Adrenal gland (tissue), 12 donors: Measurements from ENCODE around the gene ATXN2L. TPM values are rescaled to one million over a fixed set of nuclear protein-coding genes. Genes with fewer than 3 reads are reported as not detected.
A peak's percentile ranks its signal among the peaks of the same experiment; 100 is the strongest.

Experiments used
- DNase-seq, 7 donors: peaks; one replicate each; pipeline ENCODE4 v3.0.0-alpha.2; 2019 to 2020
- H3K27ac ChIP-seq, 5 donors: fragments of 200-600 bp; sonication (generic) in 4 of 5; 1 replicate in 3 of 5; 2 replicates in 2 of 5; pipeline versions ENCODE4 v1.5.1 to v1.8.0; 2016 to 2020; ENCODE audit warnings: mild to moderate bottlenecking in 1 of 5
- H3K27me3 ChIP-seq: fragments of 200-600 bp; 2 replicates; pipeline ENCODE4 v1.8.0; 2021
- H3K36me3 ChIP-seq, 2 donors: fragments of 200-600 bp; replicated peaks in 1 of 2; 1 replicate in 1 of 2; 2 replicates in 1 of 2; pipeline versions ENCODE4 v1.5.1 to v1.8.0; 2018 to 2022
- H3K4me1 ChIP-seq, 2 donors: fragments of 200-600 bp; replicated peaks in 1 of 2; 1 replicate in 1 of 2; 2 replicates in 1 of 2; pipeline versions ENCODE4 v1.5.1 to v1.8.0; 2018 to 2021
- H3K4me3 ChIP-seq, 4 donors: fragments of 200-600 bp; sonication (generic) in 3 of 4; one replicate each; pipeline ENCODE4 v1.5.1; 2016 to 2018
- H3K9me3 ChIP-seq, 3 donors: fragments of 200-600 bp; sonication (generic) in 1 of 3; replicated peaks in 1 of 3; 1 replicate in 2 of 3; 2 replicates in 1 of 3; pipeline versions ENCODE4 v1.5.1 to v1.8.0; 2016 to 2021
- CTCF ChIP-seq, 6 experiments: fragments of 450-650 bp in 4 of 6; fragments of 200-600 bp in 2 of 6; sonication (generic) in 1 of 6; IDR thresholded peaks; 1 replicate in 5 of 6; 2 replicates in 1 of 6; pipeline versions ENCODE4 v1.5.1 to v1.8.0; 2016 to 2021; ENCODE audit warnings: antibody characterized with exemption in 6 of 6, mild to moderate bottlenecking in 2 of 6, moderate library complexity in 1 of 6
- POLR2A ChIP-seq, 2 donors: fragments of 450-650 bp; IDR thresholded peaks; one replicate each; pipeline ENCODE4 v1.6.1; 2017; ENCODE audit warnings: antibody characterized with exemption in 2 of 2, mild to moderate bottlenecking in 2 of 2, moderate library complexity in 1 of 2
- WGBS, 4 donors: extraction: QIAGEN DNeasy Blood & Tissue Kit in 2 of 4; methylation state at CpG; one replicate each; pipeline versions ENCODE4 v1.1.5 to v1.1.7; 2013 to 2017; 5-methylcytosine and 5-hydroxymethylcytosine counted together
- intact Hi-C, 2 donors: fragments of 100-400 bp; cut with DNase I; formaldehyde crosslinking; loops; one replicate each; pipeline versions ENCODE4 v1.14.1 to v1.15.0; 2022 to 2023
- polyA plus RNA-seq, 3 donors: library from polyadenylated mRNA; stranded (reverse); fragments of 200-250 nt in 2 of 3; fragments of 350-450 nt in 1 of 3; fragmentation: Illumina TruSeq in 1 of 3; extraction: RNeasy Lipid Tissue Mini Kit (QIAGEN cat#74804) in 1 of 3; gene quantifications; one replicate each; pipeline ENCODE4 v1.2.3, GENCODE V29; 2013 to 2014
- total RNA-seq, 9 donors: library from RNA; depleted of rRNA in 4 of 9; stranded (reverse); fragments of >200 nt in 4 of 9; fragments of 120-200 nt in 1 of 9; fragmentation: NEBNext Ultra II Directional in 1 of 9; extraction: Animal tissue kit (Norgen Biotek cat#: 25700) in 1 of 9; gene quantifications; one replicate each; pipeline versions ENCODE4 v1.1.0 to v1.2.4, GENCODE V29; 2013 to 2023
- donor health status: healthy with polysubstance abuse.
- donor health status: Bipolar disorder and iron deficiency.
- donor health status: DM: yes; HTN: yes; CAD: no.
- donor health status: DM: no; HTN: no; CAD: no.
- donor health status: DM: no; HTN: no; CAD: no.
- donor health status: DM: yes; HTN: yes; CAD: no.

The ATXN2L gene
- total and polyA plus RNA-seq, 12 donors = 26.1 to 342 (median 90.5) TPM

GRCh38 chr16:28869201-28869600 lies 46.4 kb downstream of the ATXN2L start:
- H3K9me3 ChIP-seq = no peaks in the 10 kb centered on the region
- no peaks in the 10 kb centered on the region for H3K27me3 ChIP-seq
- intact Hi-C loops = loop anchor here in 1 of 2 donors (5.0 kb wide), 1 partner anchor 63 kb away; the partner anchor contains the start of gene CD19
- peaks cover 0 to 60% of the 10 kb centered on the region in 2 donors for H3K36me3 ChIP-seq
- no peak for DNase-seq
- 88 to 100% (median 95%) methylated on average over 2 to 11 of the region's 11 CpGs for WGBS, 4 donors
- no peak overlapping the region for H3K27ac ChIP-seq
- no peak for TF ChIP-seq POLR2A (IDR thresholded peaks at IDR 0.05)
- TF ChIP-seq CTCF (IDR thresholded peaks at IDR 0.05) = no peak
- H3K4me3 ChIP-seq = no peak overlapping the region
- H3K4me1 ChIP-seq = peaks cover 5 to 12% of the 10 kb centered on the region in 2 donors

DNA sequence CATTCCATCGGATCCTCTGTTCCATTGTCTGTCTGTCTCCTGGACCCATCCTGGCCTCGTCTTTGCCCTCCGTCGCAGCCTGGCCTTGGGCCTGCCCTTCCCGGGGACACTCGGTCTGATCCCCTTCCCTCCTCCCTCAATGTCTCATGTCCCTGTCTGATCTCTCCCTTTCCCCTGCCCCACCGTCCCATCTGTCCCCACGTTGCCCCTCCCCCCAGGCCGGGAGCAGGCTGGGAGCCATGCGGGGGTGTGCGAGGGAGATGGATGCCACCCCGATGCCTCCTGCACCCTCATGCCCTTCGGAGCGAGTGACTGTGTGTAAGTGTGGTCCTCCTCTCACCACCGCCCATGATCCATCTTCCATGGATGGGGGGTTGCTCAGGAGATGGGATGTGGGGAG lies 50.2 kb downstream of the ATXN2L start:
- H3K9me3 ChIP-seq = no peaks in the 10 kb centered on the region
- DNase-seq = no peak
- intact Hi-C loops = no loop called here
- no peaks in the 10 kb centered on the region for H3K4me1 ChIP-seq
- H3K4me3 ChIP-seq = no peak overlapping the region
- 69 to 82% (median 75%) methylated on average over 12 to 15 of the region's 15 CpGs for WGBS, 4 donors
- no peak for TF ChIP-seq CTCF (IDR thresholded peaks at IDR 0.05)
- no peak for TF ChIP-seq POLR2A (IDR thresholded peaks at IDR 0.05)
- H3K36me3 ChIP-seq = peaks cover 0 to 48% of the 10 kb centered on the region in 2 donors
- no peak overlapping the region for H3K27ac ChIP-seq
- no peaks in the 10 kb centered on the region for H3K27me3 ChIP-seq

GRCh38 chr16:28873543-28874201 lies 50.9 kb downstream of the ATXN2L start:
- intact Hi-C loops = no loop called here
- Histone ChIP-seq H3K9me3 (no peaks in the 10 kb centered on the region), H3K4me1 (no peaks in the 10 kb centered on the region), H3K27ac (no peak overlapping the region), H3K27me3 (no peaks in the 10 kb centered on the region), H3K4me3 (no peak overlapping the region), H3K36me3 (peaks cover 0 to 41% of the 10 kb centered on the region in 2 donors)
- peak in 1 of 7 donors; percentile 34 for DNase-seq
- WGBS, 4 donors = 86 to 94% (median 92%) methylated on average over 14 to 18 of the region's 18 CpGs
- TF ChIP-seq CTCF (IDR thresholded peaks at IDR 0.05) (peak; percentile 47 to 67 (median 54)), POLR2A (IDR thresholded peaks at IDR 0.05) (no peak)

DNA sequence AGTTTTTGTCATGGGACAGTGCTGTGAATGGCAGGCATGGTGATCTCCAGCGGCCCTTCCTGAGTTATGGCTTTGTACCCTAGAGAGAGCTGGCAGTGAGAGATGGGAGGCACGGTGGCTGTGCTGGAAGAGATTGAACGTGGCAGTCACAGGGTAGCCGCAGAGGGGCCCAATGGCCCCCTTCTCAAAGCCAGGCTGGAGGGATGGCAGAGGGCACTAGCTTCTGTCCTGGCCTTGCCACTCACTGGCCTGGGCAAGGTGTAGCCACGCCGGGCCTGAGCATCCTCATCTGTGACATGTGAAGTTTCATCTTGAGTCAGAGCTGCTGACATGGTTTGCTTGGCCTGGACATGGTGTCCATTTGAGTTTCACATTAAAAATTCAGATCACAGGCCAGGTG lies 51.6 kb downstream of the ATXN2L start:
- DNase-seq = no peak
- Histone ChIP-seq H3K4me1 (peaks cover 3 to 4% of the 10 kb centered on the region in 2 donors), H3K36me3 (peaks cover 0 to 33% of the 10 kb centered on the region in 2 donors), H3K27me3 (no peaks in the 10 kb centered on the region), H3K27ac (no peak overlapping the region), H3K9me3 (no peaks in the 10 kb centered on the region), H3K4me3 (no peak overlapping the region)
- TF ChIP-seq CTCF (IDR thresholded peaks at IDR 0.05) (no peak), POLR2A (IDR thresholded peaks at IDR 0.05) (no peak)
- 93 to 100% (median 95%) methylated on average over 3 to 6 of the region's 6 CpGs for WGBS, 4 donors
- intact Hi-C loops = no loop called here
